ENCODE results near the gene SLU7. TPM values are rescaled to one million over a fixed set of nuclear protein-coding genes. Genes with fewer than 3 reads are reported as not detected.

SLU7 gene
- total RNA-seq, 1 donor from 2014 or later = 48.4 TPM

DNA sequence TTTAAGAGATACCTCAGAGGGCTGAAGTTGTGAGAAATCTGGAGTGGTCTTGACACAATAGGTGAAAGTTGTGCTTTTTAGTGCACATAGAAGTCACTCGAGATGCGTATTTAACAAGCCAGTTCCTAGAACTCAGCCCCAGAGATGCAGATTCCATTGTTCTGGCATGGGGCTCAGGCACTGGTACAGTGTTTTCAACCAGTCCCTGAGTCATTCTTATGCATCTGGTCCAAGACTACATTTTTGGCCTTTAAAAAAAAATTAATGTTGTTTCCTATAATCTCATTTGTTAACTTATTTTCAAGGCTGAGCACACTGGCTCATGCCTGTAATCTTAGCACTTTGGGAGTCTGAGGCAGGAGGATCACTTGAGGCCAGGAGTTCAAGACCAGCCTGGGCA is 32.4 kb upstream of the SLU7 start:
- no peak overlapping the region for H3K4me2 ChIP-seq (ENCODE audit: low read length)
- TF ChIP-seq CTCF (IDR thresholded peaks at IDR 0.05; ENCODE audit: insufficient read depth, low read depth, low read length) = no peak
- TF ChIP-seq EZH2 (IDR thresholded peaks at IDR 0.05; ENCODE audit: insufficient read depth, low read length) = no peak
- H4K20me1 ChIP-seq (ENCODE audit: insufficient read depth, low read length) = no peaks in the 10 kb centered on the region
- Mint-ChIP-seq H3K4me3 (ENCODE audit: unreplicated experiment) (no peak overlapping the region), H3K9me3 (ENCODE audit: unreplicated experiment) (peaks cover 6% of the 10 kb centered on the region), H3K27me3 (ENCODE audit: low read depth, unreplicated experiment) (peaks cover 6% of the 10 kb centered on the region), H3K4me1 (ENCODE audit: low read depth, unreplicated experiment) (no peaks in the 10 kb centered on the region), H3K27ac (ENCODE audit: unreplicated experiment) (no peak overlapping the region), H3K36me3 (ENCODE audit: low read depth, unreplicated experiment) (no peaks in the 10 kb centered on the region)
- FAIRE-seq (no peak), DNase-seq (ENCODE audit: low read depth) (no peak)
- no peak overlapping the region for H2AFZ ChIP-seq (ENCODE audit: low read depth, low read length)
- no peaks in the 10 kb centered on the region for H3K79me2 ChIP-seq (ENCODE audit: insufficient read depth, low read length)
- H3K9ac ChIP-seq (ENCODE audit: low read length) = no peak overlapping the region
- no peaks in the 10 kb centered on the region for H3K4me1 ChIP-seq (ENCODE audit: insufficient read depth, low read length)
- H3K27ac ChIP-seq (ENCODE audit: low read depth, low read length) = no peak overlapping the region
- H3K9me3 ChIP-seq (ENCODE audit: insufficient read depth, low read depth, low read length) = no peaks in the 10 kb centered on the region
- H3K27me3 ChIP-seq (ENCODE audit: insufficient read depth, low read length) = no peaks in the 10 kb centered on the region
- no peak overlapping the region for H3K4me3 ChIP-seq (ENCODE audit: insufficient read depth, low read depth, low read length)
- no peaks in the 10 kb centered on the region for H3K36me3 ChIP-seq (ENCODE audit: insufficient read depth, low read length)

GRCh38 chr5:160450164-160450932 is 31.5 kb upstream of the SLU7 start:
- Histone ChIP-seq H3K79me2 (ENCODE audit: insufficient read depth, low read length) (no peaks in the 10 kb centered on the region), H3K27me3 (ENCODE audit: insufficient read depth, low read length) (no peaks in the 10 kb centered on the region), H3K4me3 (ENCODE audit: insufficient read depth, low read depth, low read length) (no peak overlapping the region), H4K20me1 (ENCODE audit: insufficient read depth, low read length) (no peaks in the 10 kb centered on the region), H3K4me1 (ENCODE audit: insufficient read depth, low read length) (no peaks in the 10 kb centered on the region), H3K9me3 (ENCODE audit: insufficient read depth, low read depth, low read length) (no peaks in the 10 kb centered on the region), H2AFZ (ENCODE audit: low read depth, low read length) (no peak overlapping the region), H3K4me2 (ENCODE audit: low read length) (no peak overlapping the region), H3K9ac (ENCODE audit: low read length) (no peak overlapping the region), H3K27ac (ENCODE audit: low read depth, low read length) (no peak overlapping the region), H3K36me3 (ENCODE audit: insufficient read depth, low read length) (no peaks in the 10 kb centered on the region)
- Mint-ChIP-seq H3K4me3 (ENCODE audit: unreplicated experiment) (no peak overlapping the region), H3K4me1 (ENCODE audit: low read depth, unreplicated experiment) (no peaks in the 10 kb centered on the region), H3K9me3 (ENCODE audit: unreplicated experiment) (peaks cover 6% of the 10 kb centered on the region), H3K27ac (ENCODE audit: unreplicated experiment) (no peak overlapping the region), H3K27me3 (ENCODE audit: low read depth, unreplicated experiment) (peaks cover 6% of the 10 kb centered on the region), H3K36me3 (ENCODE audit: low read depth, unreplicated experiment) (no peaks in the 10 kb centered on the region)
- TF ChIP-seq CTCF (IDR thresholded peaks at IDR 0.05; ENCODE audit: insufficient read depth, low read depth, low read length) = no peak
- TF ChIP-seq EZH2 (IDR thresholded peaks at IDR 0.05; ENCODE audit: insufficient read depth, low read length) = no peak
- DNase-seq (ENCODE audit: low read depth) (no peak), FAIRE-seq (no peak)

DNA sequence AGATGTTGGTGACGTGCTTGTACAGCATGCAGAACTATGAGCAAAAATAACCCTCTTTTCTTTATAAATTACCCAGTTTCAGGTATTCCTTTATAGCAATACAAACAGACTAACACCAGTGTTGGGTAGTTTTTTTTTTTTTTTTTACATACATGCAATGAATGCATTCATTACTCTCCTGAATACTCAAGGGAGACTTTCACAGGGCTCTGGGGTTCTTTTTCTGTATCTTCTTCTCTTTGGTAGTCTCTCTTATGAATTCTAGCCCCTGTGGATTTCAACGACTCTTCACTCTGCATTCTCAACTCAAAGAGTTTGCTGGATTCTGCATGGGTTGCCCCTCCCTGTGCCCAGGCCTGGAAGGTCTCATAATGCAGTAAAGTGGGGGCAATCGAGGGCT is 30.6 kb upstream of the SLU7 start:
- Histone ChIP-seq H3K36me3 (ENCODE audit: insufficient read depth, low read length) (no peaks in the 10 kb centered on the region), H3K79me2 (ENCODE audit: insufficient read depth, low read length) (no peaks in the 10 kb centered on the region), H4K20me1 (ENCODE audit: insufficient read depth, low read length) (no peaks in the 10 kb centered on the region), H3K9ac (ENCODE audit: low read length) (no peak overlapping the region), H3K4me1 (ENCODE audit: insufficient read depth, low read length) (no peaks in the 10 kb centered on the region), H2AFZ (ENCODE audit: low read depth, low read length) (no peak overlapping the region), H3K9me3 (ENCODE audit: insufficient read depth, low read depth, low read length) (no peaks in the 10 kb centered on the region), H3K27ac (ENCODE audit: low read depth, low read length) (no peak overlapping the region), H3K4me3 (ENCODE audit: insufficient read depth, low read depth, low read length) (no peak overlapping the region), H3K27me3 (ENCODE audit: insufficient read depth, low read length) (no peaks in the 10 kb centered on the region), H3K4me2 (ENCODE audit: low read length) (no peak overlapping the region)
- DNase-seq (ENCODE audit: low read depth) = no peak
- Mint-ChIP-seq H3K27ac (ENCODE audit: unreplicated experiment) (no peak overlapping the region), H3K9me3 (ENCODE audit: unreplicated experiment) (peaks cover 6% of the 10 kb centered on the region), H3K4me3 (ENCODE audit: unreplicated experiment) (no peak overlapping the region), H3K36me3 (ENCODE audit: low read depth, unreplicated experiment) (no peaks in the 10 kb centered on the region), H3K27me3 (ENCODE audit: low read depth, unreplicated experiment) (peaks cover 6% of the 10 kb centered on the region), H3K4me1 (ENCODE audit: low read depth, unreplicated experiment) (no peaks in the 10 kb centered on the region)
- no peak for FAIRE-seq
- TF ChIP-seq EZH2 (IDR thresholded peaks at IDR 0.05; ENCODE audit: insufficient read depth, low read length) = no peak
- TF ChIP-seq CTCF (IDR thresholded peaks at IDR 0.05; ENCODE audit: insufficient read depth, low read depth, low read length) = no peak
